ENCODE data around the gene GPR78. TPM values are rescaled to one million over a fixed set of nuclear protein-coding genes. Genes with fewer than 3 reads are reported as not detected.

Gene GPR78
- total and polyA plus RNA-seq, 2 of the 13 experiments (the other 11 are each of a cell fraction or from before 2014, with no cell fraction given): 0.01 to 0.07 TPM

GRCh38 chr4:8541981-8542715, 38.0 kb upstream of the GPR78 start (continued):
- TF ChIP-seq PAXIP1 (CRISPR knock-in tag; conservative IDR thresholded peaks at IDR 0.05): no peak
- TF ChIP-seq CHD4 (IDR thresholded peaks at IDR 0.05; ENCODE audit: borderline replicate concordance, low read length): no peak
- no peak for TF ChIP-seq RNF2 (conservative IDR thresholded peaks at IDR 0.05; ENCODE audit: low read depth)
- no peak for TF ChIP-seq AHDC1 (CRISPR knock-in tag; IDR thresholded peaks at IDR 0.05; ENCODE audit: borderline replicate concordance)
